IMR-90 (cell line): ENCODE data around the gene PHF11. TPM values are rescaled to one million over a fixed set of nuclear protein-coding genes. Genes with fewer than 3 reads are reported as not detected.

Source experiments
- ATAC-seq: fragments of 200-7000 bp; cut with Tn5 transposase; 2 replicates; pipeline ENCODE4 v1.9.1; 2020; ENCODE audit warnings: low read depth, mild to moderate bottlenecking, moderate library complexity
- BruUV-seq: library from RNA; stranded (reverse); fragments of 400-500 nt; replicated peaks from 2 replicates; lab custom pipeline; 2021; lab: Mats Ljungman, UMichigan
- CTCF ChIA-PET: fragments of 300-600 bp; formaldehyde crosslinking; extraction: SDS; loops from one replicate; lab custom pipeline; 2021; ENCODE audit warnings: antibody characterized with exemption; lab: Yijun Ruan, JAX
- POLR2A ChIA-PET: fragments of 300-600 bp; sonication (Branson Sonifier 250); formaldehyde crosslinking; loops from one replicate; lab custom pipeline; 2022; ENCODE audit warnings: antibody characterized with exemption; ENCODE audit not compliant: unreplicated experiment; lab: Charles Lee
- DNase-seq: peaks from one replicate; pipeline ENCODE4 v3.0.0; 2013
- H2AFZ ChIP-seq: replicated peaks from 2 replicates; pipeline ENCODE3; 2013; ENCODE audit warnings: low read length, mild to moderate bottlenecking; ENCODE audit not compliant: poor library complexity
- H2AK5ac ChIP-seq: 2 replicates; pipeline ENCODE4 v1.6.1; 2013; ENCODE audit warnings: low read depth, low read length, inconsistent platforms
- H2AK9ac ChIP-seq: replicated peaks from 2 replicates; pipeline ENCODE3; 2013; ENCODE audit warnings: mild to moderate bottlenecking, low read depth, low read length, moderate library complexity; ENCODE audit not compliant: poor library complexity
- H2BK120ac ChIP-seq: 2 replicates; pipeline ENCODE4 v1.6.1; 2013; ENCODE audit warnings: low read depth, low read length, inconsistent platforms
- H2BK15ac ChIP-seq: 3 replicates; pipeline ENCODE4 v1.6.1; 2013; ENCODE audit warnings: low read depth, low read length, inconsistent platforms
- H2BK20ac ChIP-seq: 2 replicates; pipeline ENCODE4 v1.6.1; 2013; ENCODE audit warnings: low read depth, mild to moderate bottlenecking, inconsistent platforms, low read length, moderate library complexity
- H2BK5ac ChIP-seq: 2 replicates; pipeline ENCODE4 v1.6.1; 2013; ENCODE audit warnings: mild to moderate bottlenecking, low read depth, low read length, inconsistent platforms; ENCODE audit not compliant: poor library complexity, severe bottlenecking
- H3K14ac ChIP-seq: replicated peaks from 2 replicates; pipeline ENCODE4 v1.6.1; 2013; ENCODE audit warnings: low read depth, low read length, inconsistent platforms
- H3K18ac ChIP-seq: 2 replicates; pipeline ENCODE4 v1.6.1; 2013; ENCODE audit warnings: low read depth, low read length, control low read depth
- H3K23ac ChIP-seq: 2 replicates; pipeline ENCODE4 v1.6.1; 2013; ENCODE audit warnings: low read depth, low read length, inconsistent platforms
- H3K27ac ChIP-seq: 2 replicates; pipeline ENCODE4 v1.5.1; 2013; ENCODE audit warnings: mild to moderate bottlenecking, control low read depth, low read length; ENCODE audit not compliant: insufficient read depth
- H3K27me3 ChIP-seq: 2 replicates; pipeline ENCODE4 v1.6.1; 2013; ENCODE audit warnings: low read length; ENCODE audit not compliant: control insufficient read depth, insufficient read depth
- H3K36me3 ChIP-seq: 2 replicates; pipeline ENCODE4 v1.6.1; 2013; ENCODE audit warnings: low read length, mixed read lengths; ENCODE audit not compliant: control insufficient read depth, insufficient read depth
- H3K4ac ChIP-seq: 2 replicates; pipeline ENCODE4 v1.6.1; 2013; ENCODE audit warnings: low read depth, low read length, inconsistent platforms
- H3K4me1 ChIP-seq: 2 replicates; pipeline ENCODE4 v1.6.1; 2013; ENCODE audit warnings: low read length, mixed read lengths; ENCODE audit not compliant: control insufficient read depth, insufficient read depth
- H3K4me2 ChIP-seq: 2 replicates; pipeline ENCODE4 v1.6.1; 2013; ENCODE audit warnings: low read depth, mild to moderate bottlenecking, control low read depth, low read length, moderate library complexity
- H3K4me3 ChIP-seq: 2 replicates; pipeline ENCODE4 v1.5.1; 2013; ENCODE audit warnings: low read depth, mild to moderate bottlenecking, control low read depth, low read length, moderate library complexity; ENCODE audit not compliant: insufficient read depth
- H3K56ac ChIP-seq: 2 replicates; pipeline ENCODE4 v1.6.1; 2013; ENCODE audit warnings: low read length, inconsistent platforms; ENCODE audit not compliant: insufficient read depth; ENCODE audit errors: extremely low read depth
- H3K79me1 ChIP-seq, 2 experiments: 2 replicates each; pipeline ENCODE4 v1.6.1; 2013; ENCODE audit warnings: low read length in 2 of 2, inconsistent platforms in 1 of 2, low read depth in 1 of 2
- H3K9ac ChIP-seq: 2 replicates; pipeline ENCODE4 v1.6.1; 2013; ENCODE audit warnings: low read depth, low read length, control low read depth
- H3K9me1 ChIP-seq: 2 replicates; pipeline ENCODE4 v1.6.1; 2013; ENCODE audit warnings: low read length, inconsistent platforms; ENCODE audit not compliant: insufficient read depth
- H3K9me3 ChIP-seq: 2 replicates; pipeline ENCODE4 v1.6.1; 2013; ENCODE audit warnings: low read length; ENCODE audit not compliant: control insufficient read depth, insufficient read depth
- H4K20me1 ChIP-seq: 2 replicates; pipeline ENCODE4 v1.6.1; 2013; ENCODE audit warnings: low read length, inconsistent platforms; ENCODE audit not compliant: insufficient read depth
- H4K5ac ChIP-seq: 2 replicates; pipeline ENCODE4 v1.6.1; 2013; ENCODE audit warnings: mild to moderate bottlenecking, low read depth, low read length, control low read depth
- H4K8ac ChIP-seq, 2 experiments: 2 replicates each; pipeline ENCODE4 v1.6.1; 2013; ENCODE audit warnings: low read depth in 2 of 2, low read length in 2 of 2, control low read depth in 1 of 2, inconsistent platforms in 1 of 2
- H4K91ac ChIP-seq: 2 replicates; pipeline ENCODE4 v1.6.1; 2013; ENCODE audit warnings: low read depth, low read length, inconsistent platforms; ENCODE audit not compliant: insufficient read depth
- CHD1 ChIP-seq: IDR thresholded peaks from 2 replicates; pipeline ENCODE4 v1.6.1; 2012; ENCODE audit warnings: low read depth, low read length, improper control_type of control experiment
- FOS ChIP-seq: fragments of 150-350 bp; IDR thresholded peaks from 2 replicates; pipeline ENCODE4 v1.6.1; 2016; ENCODE audit warnings: low read depth, low read length
- MAFK ChIP-seq: IDR thresholded peaks from 2 replicates; pipeline ENCODE4 v1.6.1; 2012; ENCODE audit warnings: low read depth, low read length, improper control_type of control experiment
- NFE2L2 ChIP-seq: fragments of 150-350 bp; IDR thresholded peaks from 2 replicates; pipeline ENCODE4 v1.6.1; 2016; ENCODE audit warnings: low read depth, mild to moderate bottlenecking, low read length
- POLR2A ChIP-seq: IDR thresholded peaks from 2 replicates; pipeline ENCODE4 v1.6.1; 2012; ENCODE audit warnings: mild to moderate bottlenecking, low read depth, low read length
- RAD21 ChIP-seq: IDR thresholded peaks from 2 replicates; pipeline ENCODE4 v1.6.1; 2012; ENCODE audit warnings: low read length, improper control_type of control experiment
- RCOR1 ChIP-seq: IDR thresholded peaks from 2 replicates; pipeline ENCODE4 v1.6.1; 2012; ENCODE audit warnings: mild to moderate bottlenecking, low read length, improper control_type of control experiment; ENCODE audit not compliant: insufficient replicate concordance
- RFX5 ChIP-seq: IDR thresholded peaks from 2 replicates; pipeline ENCODE4 v1.8.0; 2012; ENCODE audit warnings: low read depth, mild to moderate bottlenecking, low read length, moderate library complexity
- SMC3 ChIP-seq: fragments of 150-350 bp; IDR thresholded peaks from 2 replicates; pipeline ENCODE4 v1.6.1; 2016; ENCODE audit warnings: low read depth, mild to moderate bottlenecking, antibody characterized with exemption, low read length, moderate library complexity
- WGBS, 2 experiments: methylation state at CpG; one replicate each; pipeline versions ENCODE4 v1.1.5 to v1.1.7; 2013; ENCODE audit warnings: missing lambda C conversion rate in 2 of 2; ENCODE audit not compliant: insufficient read length in 1 of 2; ENCODE audit errors: extremely low coverage in 2 of 2; 5-methylcytosine and 5-hydroxymethylcytosine counted together
- dilution Hi-C: fragments of 300-500 bp; cut with HindIII; formaldehyde crosslinking; loops from one replicate; pipeline ENCODE4 v1.14.3; 2018; ENCODE audit warnings: low sequenced_read_pairs; ENCODE audit not compliant: unreplicated experiment
- in situ Hi-C: fragments of 300-500 bp; cut with MboI; formaldehyde crosslinking; loops from 3 replicates; pipeline ENCODE4 v1.14.3; 2019; ENCODE audit warnings: low sequenced_read_pairs, inconsistent platforms, mixed read lengths
- intact Hi-C: fragments of 100-400 bp; cut with micrococcal nuclease; formaldehyde crosslinking; loops from 2 replicates; pipeline ENCODE4 v1.10.0; 2022
- polyA plus RNA-seq, 3 experiments: library from polyadenylated mRNA; depleted of rRNA; stranded (reverse); fragments of >200 nt; gene quantifications; 2 replicates each; pipeline ENCODE4 v1.2.3, GENCODE V29; 2012; ENCODE audit warnings: low replicate concordance in 1 of 3
- total RNA-seq: library from RNA; depleted of rRNA; stranded (reverse); fragments of >200 nt; gene quantifications from 2 replicates; pipeline ENCODE4 v1.2.3, GENCODE V29; 2012
- TF ChIP-seq, protein P1 (sequence below): conservative IDR thresholded peaks from 2 replicates; pipeline ENCODE4 v1.5.1; 2012; ENCODE audit warnings: mild to moderate bottlenecking, low read depth, low read length, improper control_type of control experiment
- TF ChIP-seq, protein P2 (sequence below): fragments of 150-350 bp; IDR thresholded peaks from 2 replicates; pipeline ENCODE4 v1.6.1; 2016; ENCODE audit warnings: low read depth, mild to moderate bottlenecking, low read length, moderate library complexity, borderline replicate concordance

PHF11 gene
- total and polyA plus RNA-seq, 2 of the 4 experiments (the other 2 are of a cell fraction), result 3.9 to 15.4 TPM

DNA sequence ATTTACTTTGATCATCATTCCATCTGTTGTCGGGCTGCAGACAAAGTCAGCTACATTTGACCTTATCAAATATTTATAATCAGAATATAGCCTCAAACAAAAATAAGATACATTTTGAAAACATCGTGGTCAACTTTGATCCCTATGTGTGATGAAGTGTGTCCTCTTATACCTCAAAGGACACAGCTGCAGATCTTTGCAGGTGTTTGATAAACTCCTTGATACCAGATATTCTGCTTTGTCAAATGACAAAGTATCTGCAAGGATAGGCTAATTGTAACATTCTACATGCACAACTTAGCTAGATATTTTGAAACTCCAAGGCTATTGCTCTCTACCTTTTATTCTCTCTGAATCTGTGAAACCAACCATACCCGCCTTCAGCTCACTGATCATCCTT, 44.0 kb downstream of the PHF11 start:
- Histone ChIP-seq H4K5ac (no peak overlapping the region), H4K91ac (no peak overlapping the region), H2BK120ac (no peak overlapping the region), H3K4me2 (no peak overlapping the region), H3K27ac (no peak overlapping the region), H3K79me1 (peaks cover 0 to 3% of the 10 kb centered on the region in 2 experiments; a peak in 1 of 4 replicates), H3K18ac (no peak overlapping the region), H4K20me1 (no peaks in the 10 kb centered on the region), H3K4me1 (no peaks in the 10 kb centered on the region), H2BK20ac (no peak overlapping the region), H3K14ac (no peak overlapping the region), H3K4me3 (no peak overlapping the region), H3K4ac (no peak overlapping the region), H3K9me1 (peaks cover 7% of the 10 kb centered on the region), H2AK9ac (no peak overlapping the region), H2AK5ac (no peak overlapping the region), H3K9me3 (no peaks in the 10 kb centered on the region), H2BK15ac (no peak overlapping the region), H2AFZ (no peak overlapping the region), H3K36me3 (peaks cover 14% of the 10 kb centered on the region), H3K56ac (no peak overlapping the region), H4K8ac (no peak overlapping the region), H3K9ac (no peak overlapping the region), H2BK5ac (no peak overlapping the region), H3K23ac (no peak overlapping the region), H3K27me3 (no peaks in the 10 kb centered on the region)
- DNase-seq (no peak), ATAC-seq (no peak)
- in situ Hi-C loops, result no loop called here
- no TSS peak for BruUV-seq
- ChIA-PET CTCF (no interaction called here), POLR2A (no interaction called here)
- WGBS, 2 experiments, result 100% methylated on average over 1 of the region's 3 CpGs; no CpG with 5 or more reads in 1 of the 2 experiments
- intact Hi-C loops, result no loop called here
- TF ChIP-seq, protein P1, sequence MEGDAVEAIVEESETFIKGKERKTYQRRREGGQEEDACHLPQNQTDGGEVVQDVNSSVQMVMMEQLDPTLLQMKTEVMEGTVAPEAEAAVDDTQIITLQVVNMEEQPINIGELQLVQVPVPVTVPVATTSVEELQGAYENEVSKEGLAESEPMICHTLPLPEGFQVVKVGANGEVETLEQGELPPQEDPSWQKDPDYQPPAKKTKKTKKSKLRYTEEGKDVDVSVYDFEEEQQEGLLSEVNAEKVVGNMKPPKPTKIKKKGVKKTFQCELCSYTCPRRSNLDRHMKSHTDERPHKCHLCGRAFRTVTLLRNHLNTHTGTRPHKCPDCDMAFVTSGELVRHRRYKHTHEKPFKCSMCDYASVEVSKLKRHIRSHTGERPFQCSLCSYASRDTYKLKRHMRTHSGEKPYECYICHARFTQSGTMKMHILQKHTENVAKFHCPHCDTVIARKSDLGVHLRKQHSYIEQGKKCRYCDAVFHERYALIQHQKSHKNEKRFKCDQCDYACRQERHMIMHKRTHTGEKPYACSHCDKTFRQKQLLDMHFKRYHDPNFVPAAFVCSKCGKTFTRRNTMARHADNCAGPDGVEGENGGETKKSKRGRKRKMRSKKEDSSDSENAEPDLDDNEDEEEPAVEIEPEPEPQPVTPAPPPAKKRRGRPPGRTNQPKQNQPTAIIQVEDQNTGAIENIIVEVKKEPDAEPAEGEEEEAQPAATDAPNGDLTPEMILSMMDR, result no peak
- TF ChIP-seq RAD21 (no peak), NFE2L2 (no peak), RFX5 (no peak), MAFK (no peak), CHD1 (no peak), POLR2A (no peak), FOS (no peak), SMC3 (no peak), RCOR1 (no peak)
- TF ChIP-seq, protein P2, sequence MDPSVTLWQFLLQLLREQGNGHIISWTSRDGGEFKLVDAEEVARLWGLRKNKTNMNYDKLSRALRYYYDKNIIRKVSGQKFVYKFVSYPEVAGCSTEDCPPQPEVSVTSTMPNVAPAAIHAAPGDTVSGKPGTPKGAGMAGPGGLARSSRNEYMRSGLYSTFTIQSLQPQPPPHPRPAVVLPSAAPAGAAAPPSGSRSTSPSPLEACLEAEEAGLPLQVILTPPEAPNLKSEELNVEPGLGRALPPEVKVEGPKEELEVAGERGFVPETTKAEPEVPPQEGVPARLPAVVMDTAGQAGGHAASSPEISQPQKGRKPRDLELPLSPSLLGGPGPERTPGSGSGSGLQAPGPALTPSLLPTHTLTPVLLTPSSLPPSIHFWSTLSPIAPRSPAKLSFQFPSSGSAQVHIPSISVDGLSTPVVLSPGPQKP, result no peak
- dilution Hi-C loops, result no loop called here
